ENCODE measurements around the gene VKORC1.
A peak's percentile ranks its signal among the peaks of the same experiment; 100 is the strongest.

Gene VKORC1

GRCh38 chr16:31078597-31079341, 15.8 kb downstream of the VKORC1 start:
- H3K27ac ChIP-seq: no peak overlapping the region
- H3K9me3 ChIP-seq (ENCODE audit: low read depth, low read length): no peaks in the 10 kb centered on the region
- no peak overlapping the region for H3K4me3 ChIP-seq
- no peak for TF ChIP-seq FOXP2 (optimal IDR thresholded peaks at IDR 0.05; ENCODE audit: control extremely low read depth, extremely low read length, insufficient read depth)
- no peak for TF ChIP-seq EZH2 (IDR thresholded peaks at IDR 0.05)
- TF ChIP-seq POLR2AphosphoS5 (IDR thresholded peaks at IDR 0.05; ENCODE audit: borderline replicate concordance, low read depth, low read length): no peak
- H3K36me3 ChIP-seq (ENCODE audit: insufficient read depth, low read length): peaks cover 46% of the 10 kb centered on the region; the same call in 1 of the 2 replicates
- no peak for DNase-seq (ENCODE audit: low read depth, low spot score)
- H3K9ac ChIP-seq (ENCODE audit: insufficient read length): no peak overlapping the region

- Histone ChIP-seq H3K9me3 (ENCODE audit: low read depth, low read length) (no peaks in the 10 kb centered on the region), H3K4me3 (no peak overlapping the region), H3K27ac (no peak overlapping the region), H3K9ac (ENCODE audit: insufficient read length) (no peak overlapping the region), H3K36me3 (ENCODE audit: insufficient read depth, low read length) (peaks cover 46% of the 10 kb centered on the region; the same call in 1 of the 2 replicates)
- TF ChIP-seq POLR2AphosphoS5 (IDR thresholded peaks at IDR 0.05; ENCODE audit: borderline replicate concordance, low read depth, low read length) (no peak), FOXP2 (optimal IDR thresholded peaks at IDR 0.05; ENCODE audit: control extremely low read depth, extremely low read length, insufficient read depth) (no peak), EZH2 (IDR thresholded peaks at IDR 0.05) (no peak)
- no peak for DNase-seq (ENCODE audit: low read depth, low spot score)
These were observed 16.8 kb downstream of the VKORC1 start for GRCh38 chr16:31077592-31078396.

GRCh38 chr16:31077024-31077423, 17.6 kb downstream of the VKORC1 start:
- Histone ChIP-seq H3K4me3 (no peak overlapping the region), H3K27ac (no peak overlapping the region), H3K36me3 (ENCODE audit: insufficient read depth, low read length) (peaks cover 46% of the 10 kb centered on the region; the same call in 1 of the 2 replicates), H3K9ac (ENCODE audit: insufficient read length) (no peak overlapping the region), H3K9me3 (ENCODE audit: low read depth, low read length) (no peaks in the 10 kb centered on the region)
- no peak for TF ChIP-seq POLR2AphosphoS5 (IDR thresholded peaks at IDR 0.05; ENCODE audit: borderline replicate concordance, low read depth, low read length)
- no peak for TF ChIP-seq EZH2 (IDR thresholded peaks at IDR 0.05)
- no peak for TF ChIP-seq FOXP2 (optimal IDR thresholded peaks at IDR 0.05; ENCODE audit: control extremely low read depth, extremely low read length, insufficient read depth)
- DNase-seq (ENCODE audit: low read depth, low spot score): no peak

GRCh38 chr16:31076319-31076718, 18.3 kb downstream of the VKORC1 start:
- DNase-seq (ENCODE audit: low read depth, low spot score): no peak
- Histone ChIP-seq H3K36me3 (ENCODE audit: insufficient read depth, low read length) (peaks cover 46% of the 10 kb centered on the region; the same call in 1 of the 2 replicates), H3K9ac (ENCODE audit: insufficient read length) (no peak overlapping the region), H3K27ac (no peak overlapping the region), H3K9me3 (ENCODE audit: low read depth, low read length) (no peaks in the 10 kb centered on the region), H3K4me3 (no peak overlapping the region)
- no peak for TF ChIP-seq FOXP2 (optimal IDR thresholded peaks at IDR 0.05; ENCODE audit: control extremely low read depth, extremely low read length, insufficient read depth)
- TF ChIP-seq EZH2 (IDR thresholded peaks at IDR 0.05): no peak
- TF ChIP-seq POLR2AphosphoS5 (IDR thresholded peaks at IDR 0.05; ENCODE audit: borderline replicate concordance, low read depth, low read length): no peak

GRCh38 chr16:31074814-31075183, 19.8 kb downstream of the VKORC1 start:
- peak overlapping the region; percentile 96 for H3K4me3 ChIP-seq
- H3K9ac ChIP-seq (ENCODE audit: insufficient read length): peak overlapping the region; percentile 89
- DNase-seq (ENCODE audit: low read depth, low spot score): no peak
- peak overlapping the region; percentile 86 for H3K27ac ChIP-seq
- H3K9me3 ChIP-seq (ENCODE audit: low read depth, low read length): no peaks in the 10 kb centered on the region
- TF ChIP-seq FOXP2 (optimal IDR thresholded peaks at IDR 0.05; ENCODE audit: control extremely low read depth, extremely low read length, insufficient read depth) (no peak), POLR2AphosphoS5 (IDR thresholded peaks at IDR 0.05; ENCODE audit: borderline replicate concordance, low read depth, low read length) (no peak), EZH2 (IDR thresholded peaks at IDR 0.05) (no peak)
- H3K36me3 ChIP-seq (ENCODE audit: insufficient read depth, low read length): peaks cover 33% of the 10 kb centered on the region; the same call in 1 of the 2 replicates

GRCh38 chr16:31073970-31074813, 20.4 kb downstream of the VKORC1 start, which contains the start of the genes ZNF646 and ZNF668:
Gene ZNF646, plus strand, starts transcription at chr16:31074422. Its CDS starts 1,903 bp downstream, at chr16:31076325.
Gene ZNF668, minus strand, starts transcription at chr16:31074240. Its CDS starts 9,781 bp downstream, at chr16:31064459.
- Histone ChIP-seq H3K4me3 (peak within 1 kb of the TSS; percentile 96), H3K9me3 (ENCODE audit: low read depth, low read length) (no peaks in the 10 kb centered on the region), H3K36me3 (ENCODE audit: insufficient read depth, low read length) (peaks cover 30% of the 10 kb centered on the region; the same call in 1 of the 2 replicates), H3K27ac (peak within 1 kb of the TSS; percentile 92), H3K9ac (ENCODE audit: insufficient read length) (peak within 1 kb of the TSS; percentile 99)
- TF ChIP-seq FOXP2 (optimal IDR thresholded peaks at IDR 0.05; ENCODE audit: control extremely low read depth, extremely low read length, insufficient read depth) (no peak), EZH2 (IDR thresholded peaks at IDR 0.05) (no peak), POLR2AphosphoS5 (IDR thresholded peaks at IDR 0.05; ENCODE audit: borderline replicate concordance, low read depth, low read length) (peak; percentile 91)
- DNase-seq (ENCODE audit: low read depth, low spot score): peak; percentile 99

- no peaks in the 10 kb centered on the region for H3K9me3 ChIP-seq (ENCODE audit: low read depth, low read length)
- H3K4me3 ChIP-seq: peak overlapping the region; percentile 96
- TF ChIP-seq POLR2AphosphoS5 (IDR thresholded peaks at IDR 0.05; ENCODE audit: borderline replicate concordance, low read depth, low read length): no peak; the same call in 1 of the 2 replicates
- TF ChIP-seq FOXP2 (optimal IDR thresholded peaks at IDR 0.05; ENCODE audit: control extremely low read depth, extremely low read length, insufficient read depth): no peak
- no peak for TF ChIP-seq EZH2 (IDR thresholded peaks at IDR 0.05)
- peak; percentile 72 for DNase-seq (ENCODE audit: low read depth, low spot score)
- peaks cover 22% of the 10 kb centered on the region; the same call in 1 of the 2 replicates for H3K36me3 ChIP-seq (ENCODE audit: insufficient read depth, low read length)
- H3K9ac ChIP-seq (ENCODE audit: insufficient read length): peak overlapping the region; percentile 99
- peak overlapping the region; percentile 92 for H3K27ac ChIP-seq
These were observed 21.2 kb downstream of the VKORC1 start for GRCh38 chr16:31073142-31073969.

All from SK-N-MC (cell line).